ENCODE data around the gene NNMT.

Gene NNMT

GRCh38 chr11:114343493-114343892 lies 47.3 kb downstream of the NNMT start:
- DNase-seq (ENCODE audit: low read depth in 3 of 3, low spot score in 1 of 3): no peak

- no peak for DNase-seq (ENCODE audit: low read depth in 3 of 3, low spot score in 1 of 3)
Observed at GRCh38 chr11:114344494-114344893, 48.3 kb downstream of the NNMT start.

DNA sequence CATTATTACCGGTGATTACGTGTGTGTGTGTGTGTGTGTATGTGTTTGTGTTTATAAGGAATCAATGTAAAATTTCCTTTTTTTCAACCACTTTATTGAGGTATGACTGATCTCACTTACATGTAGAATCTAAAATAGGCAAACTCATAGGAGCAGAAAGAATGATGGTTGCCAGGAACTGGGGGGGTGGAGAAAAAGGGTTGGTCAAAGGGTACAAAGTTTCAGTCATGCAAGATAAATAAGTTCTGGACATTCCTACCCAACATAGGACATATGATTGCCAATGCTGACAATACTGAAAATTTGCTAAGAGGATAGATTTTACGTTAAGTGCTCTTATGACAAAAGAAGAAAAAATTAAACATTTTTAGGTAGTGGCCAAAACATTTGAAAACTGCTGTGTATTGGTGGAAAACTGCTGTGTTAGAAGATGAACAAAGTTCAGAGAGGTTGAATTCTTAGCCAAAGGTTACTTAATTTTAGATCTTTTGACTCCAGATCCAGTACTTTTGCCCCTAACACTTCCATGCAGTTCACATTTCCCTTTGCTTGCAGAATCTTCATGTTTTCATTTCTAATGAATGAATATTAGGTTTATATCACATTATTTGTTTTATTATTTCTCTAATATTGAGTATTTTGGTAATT lies 49.5 kb downstream of the NNMT start:
- no peak for DNase-seq (ENCODE audit: low read depth in 3 of 3, low spot score in 1 of 3)

DNA sequence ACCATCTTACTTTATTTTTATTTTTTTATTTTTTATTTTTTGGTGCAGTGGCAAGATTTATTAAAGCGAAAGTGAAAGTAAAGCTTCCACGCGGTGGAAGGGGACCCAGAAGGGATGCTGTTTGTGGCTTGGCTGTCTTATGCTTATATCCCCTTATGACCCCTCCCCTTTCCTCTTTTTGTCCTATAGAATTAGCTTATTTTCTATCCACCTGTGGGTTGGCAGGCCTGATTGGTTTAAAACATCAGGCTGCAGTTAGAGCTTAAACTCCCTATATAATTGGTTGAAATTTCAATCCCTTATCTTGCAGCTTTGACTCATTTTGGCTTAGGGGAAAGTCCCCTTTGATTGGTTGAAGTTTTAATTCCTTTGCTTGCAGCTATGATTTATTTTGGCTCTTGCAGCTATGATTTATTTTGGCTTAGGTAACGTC lies 50.5 kb downstream of the NNMT start:
- DNase-seq (ENCODE audit: low read depth in 3 of 3, low spot score in 1 of 3): no peak

DNA sequence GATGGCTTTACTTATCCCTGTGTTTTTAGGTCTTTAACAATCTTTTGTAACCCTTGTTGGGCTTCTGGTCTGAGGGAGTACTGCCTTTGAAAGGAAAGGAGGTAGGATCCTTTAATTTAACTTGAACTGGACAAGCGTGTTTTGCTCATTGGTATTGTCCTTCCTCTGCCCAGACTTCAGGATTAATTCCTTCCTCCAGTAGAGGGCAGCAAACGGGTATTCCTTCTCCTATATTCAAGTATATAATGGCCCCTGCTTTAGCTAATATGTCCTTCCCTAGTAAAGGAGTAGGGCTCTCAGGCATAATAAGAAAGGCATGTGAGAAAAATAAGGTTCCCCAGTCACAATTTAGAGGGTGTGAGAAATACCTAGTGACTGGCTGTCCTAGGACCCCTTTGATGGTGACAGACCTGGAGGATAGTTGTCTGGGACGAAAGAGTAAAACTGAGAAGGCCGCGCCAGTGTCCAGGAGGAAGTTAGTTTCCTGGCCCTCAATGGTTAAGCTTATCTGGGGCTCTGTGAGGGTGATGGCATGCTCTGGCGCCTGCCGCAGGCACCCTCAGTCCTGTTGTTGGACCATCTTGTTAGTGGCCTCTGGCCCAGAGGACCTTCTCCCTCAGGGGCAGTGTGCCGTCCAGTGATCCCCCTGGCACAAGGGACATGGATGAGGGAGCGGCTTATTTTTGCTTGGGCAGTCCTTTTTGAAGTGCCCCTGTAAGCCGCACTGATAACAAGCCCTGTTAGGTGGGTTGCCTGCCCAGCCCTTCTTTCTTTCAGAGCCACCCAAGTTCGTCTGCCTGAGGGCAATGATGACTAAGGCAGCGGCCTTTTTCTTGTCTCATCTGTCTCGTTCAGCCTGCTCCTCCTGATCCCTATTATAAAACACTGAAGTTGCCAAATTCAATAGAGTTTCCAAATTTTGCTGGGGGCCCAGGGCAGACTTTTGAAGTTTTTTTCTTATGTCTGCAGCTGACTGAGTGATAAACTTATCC lies 52.3 kb downstream of the NNMT start:
- no peak for DNase-seq (ENCODE audit: low read depth in 3 of 3, low spot score in 1 of 3)

GRCh38 chr11:114350022-114350421 lies 53.8 kb downstream of the NNMT start:
- no peak for DNase-seq (ENCODE audit: low read depth in 3 of 3, low spot score in 1 of 3)

DNA sequence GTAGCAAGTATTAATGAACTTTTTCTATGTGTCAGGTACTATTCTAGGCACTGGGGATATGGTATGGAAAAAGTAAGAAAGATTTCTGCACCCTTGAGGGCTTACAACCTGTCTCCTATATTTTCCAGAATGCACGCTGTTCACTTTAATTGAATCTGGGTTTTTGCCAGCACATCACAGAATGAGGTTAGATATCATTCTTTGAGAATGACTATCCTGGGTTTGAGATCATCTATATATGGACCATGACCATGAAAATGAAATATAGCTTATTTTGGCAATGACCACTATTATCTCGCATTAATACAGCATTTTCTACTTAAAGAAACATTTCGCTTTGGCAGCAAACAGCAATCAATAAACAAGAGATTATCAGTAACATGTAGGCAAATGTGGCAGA lies 57.2 kb downstream of the NNMT start:
- DNase-seq (ENCODE audit: low read depth in 3 of 3, low spot score in 1 of 3): no peak

GRCh38 chr11:114354076-114354475 lies 57.9 kb downstream of the NNMT start:
- DNase-seq (ENCODE audit: low read depth in 3 of 3, low spot score in 1 of 3): no peak

DNA sequence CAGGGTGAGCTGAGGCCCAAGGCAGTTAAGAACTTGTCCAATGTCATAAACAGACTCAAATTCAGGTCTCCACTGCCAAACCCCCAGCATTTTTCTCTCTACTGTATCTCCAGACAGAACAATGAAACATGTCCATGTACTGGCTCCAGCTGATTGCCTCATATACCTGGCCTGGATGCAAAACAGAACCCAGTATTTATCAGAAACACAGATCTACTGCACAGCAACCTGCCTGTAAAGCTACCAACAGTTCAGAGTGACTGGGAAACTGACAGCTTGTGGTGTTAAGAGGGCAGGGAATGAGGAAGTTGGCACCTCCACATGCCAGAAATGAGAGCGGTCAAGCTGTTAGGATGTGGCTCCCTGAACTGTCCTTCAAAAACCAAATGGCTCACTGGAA lies 62.5 kb downstream of the NNMT start:
- DNase-seq (ENCODE audit: low read depth in 3 of 3, low spot score in 1 of 3): no peak

- DNase-seq (ENCODE audit: low read depth in 3 of 3, low spot score in 1 of 3): no peak
Observed at GRCh38 chr11:114359342-114359741, 63.1 kb downstream of the NNMT start.

DNA sequence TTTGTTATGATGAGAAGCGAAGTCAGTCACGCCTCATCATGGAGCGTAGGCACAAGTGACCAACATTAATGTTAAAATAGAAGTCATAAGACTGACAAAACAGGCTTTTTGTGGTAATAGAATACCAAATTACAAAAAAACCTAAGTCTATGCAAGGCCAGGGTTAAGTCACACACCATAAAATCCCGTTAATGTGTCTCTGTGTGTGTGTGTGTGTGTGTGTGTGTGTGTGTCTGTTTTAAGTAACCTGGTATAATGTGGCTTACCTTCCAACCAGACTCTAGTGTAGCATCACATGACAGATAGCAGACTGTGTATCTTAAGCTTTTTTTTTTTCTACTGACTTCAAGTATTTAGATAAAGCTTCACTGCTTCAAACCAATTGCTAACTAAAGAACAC lies 66.1 kb downstream of the NNMT start:
- DNase-seq (ENCODE audit: low read depth in 3 of 3, low spot score in 1 of 3): no peak

GRCh38 chr11:114362958-114363357 lies 66.8 kb downstream of the NNMT start:
- no peak for DNase-seq (ENCODE audit: low read depth in 3 of 3, low spot score in 1 of 3)

Measured in stimulated activated CD4-positive, alpha-beta T cell treated with anti-CD3 and anti-CD28 coated beads, TNF-alpha, amount 100 ng/mL, for 1 hour (primary cell).